NCI-H1092 treated with DMSO at 0.1 percent for 48 hours (cell line): ENCODE data around the gene POLN.

Experiments
- DNase-seq: peaks from one replicate; lab custom pipeline; 2025; lab: John Stamatoyannopoulos, UW

POLN gene

DNA sequence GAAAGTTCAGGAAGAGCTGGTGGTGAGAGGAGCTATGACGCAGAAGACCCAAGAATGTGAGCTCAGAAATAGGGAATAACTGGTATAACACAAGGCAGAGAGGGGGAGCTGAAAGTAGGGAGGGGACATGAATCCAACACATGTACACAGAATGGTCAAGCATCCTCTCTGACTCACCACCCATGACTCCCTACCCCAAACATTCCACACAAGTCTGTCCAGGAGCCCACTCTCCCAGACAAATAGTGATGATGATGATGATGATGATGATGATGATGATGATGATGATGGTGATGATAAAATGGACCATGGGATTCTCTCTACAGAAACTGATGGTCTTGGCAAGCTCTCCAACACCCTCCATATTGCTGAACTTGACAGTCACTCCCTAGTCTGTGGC is 136.4 kb downstream of the POLN start:
- no peak for DNase-seq

GRCh38 chr4:2104556-2105345 is 137.2 kb downstream of the POLN start:
- DNase-seq, result no peak

- no peak for DNase-seq
Observed at GRCh38 chr4:2103843-2104547, 137.9 kb downstream of the POLN start.

DNA sequence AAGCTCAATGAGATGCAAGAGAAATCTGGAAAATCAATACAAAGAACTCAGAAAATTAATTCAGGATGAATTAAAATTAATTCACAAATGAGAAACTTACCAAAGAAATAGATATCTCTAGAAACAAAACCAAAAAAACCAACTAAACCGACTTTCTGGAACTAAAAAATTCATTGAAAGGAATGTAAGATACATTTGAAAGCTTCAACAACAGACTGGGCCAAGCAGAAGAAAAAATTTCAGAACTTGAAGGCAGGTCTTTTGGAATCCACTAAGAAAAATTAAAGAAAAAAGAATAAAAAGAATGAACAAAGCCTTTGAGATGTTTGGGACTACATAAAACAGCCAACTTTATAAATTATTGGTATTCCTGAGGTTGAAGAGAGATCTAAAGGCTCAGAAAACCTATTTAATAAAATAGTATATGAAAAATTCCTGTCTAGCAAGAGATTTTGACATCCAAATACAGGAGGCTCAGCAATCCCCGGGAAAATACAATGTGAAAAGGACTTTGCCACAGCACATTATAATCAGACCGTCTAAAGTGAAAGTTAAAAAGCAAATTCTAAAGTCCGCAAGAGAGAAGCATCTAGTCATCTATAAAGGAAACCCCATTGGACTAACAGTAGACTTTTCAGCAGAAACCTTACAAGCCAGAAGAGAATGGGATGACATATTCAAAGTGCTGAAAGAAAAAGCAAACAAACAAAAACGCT is 138.6 kb downstream of the POLN start:
- no peak for DNase-seq

DNA sequence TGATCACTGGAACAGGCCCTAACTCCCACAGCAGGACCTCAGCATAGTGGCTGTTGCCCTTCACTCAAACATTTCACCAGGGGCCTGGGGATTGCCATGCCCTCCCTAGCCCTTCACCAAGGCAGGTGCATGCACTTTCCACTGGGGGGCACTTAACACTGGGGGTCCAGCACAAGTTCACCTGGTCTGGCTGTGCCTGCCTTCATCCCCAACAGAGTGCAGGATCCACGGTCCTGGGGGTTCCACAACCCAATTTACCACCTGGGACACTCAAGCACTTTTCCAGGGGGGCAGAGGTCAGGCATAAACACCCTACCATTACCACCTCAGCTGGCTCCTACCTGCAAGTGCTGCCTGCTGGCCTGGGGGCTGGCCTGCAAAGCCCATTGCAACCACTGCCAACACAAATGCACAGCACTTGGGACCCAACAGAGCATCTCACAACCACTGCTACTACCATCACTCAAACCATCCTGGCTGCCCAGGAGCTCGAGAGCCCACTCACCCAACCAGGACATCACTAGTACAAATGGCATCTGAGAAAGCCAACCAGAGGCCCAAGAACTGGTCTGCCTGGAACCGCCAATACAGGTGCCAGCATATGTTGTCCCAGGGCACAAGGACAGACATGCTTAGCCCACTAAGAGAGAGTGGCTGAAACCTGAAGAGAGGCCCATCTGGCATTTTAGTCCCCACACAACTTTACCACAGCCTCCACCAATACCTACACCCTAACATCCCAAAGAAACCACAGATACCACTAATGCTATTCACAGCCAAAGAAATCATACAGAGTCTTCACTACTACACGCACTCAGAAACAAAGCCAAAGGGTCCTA is 139.7 kb downstream of the POLN start:
- no peak for DNase-seq

GRCh38 chr4:2101346-2102044 is 140.4 kb downstream of the POLN start:
- no peak for DNase-seq

GRCh38 chr4:2096073-2096609 is 145.8 kb downstream of the POLN start:
- DNase-seq, result no peak

DNA sequence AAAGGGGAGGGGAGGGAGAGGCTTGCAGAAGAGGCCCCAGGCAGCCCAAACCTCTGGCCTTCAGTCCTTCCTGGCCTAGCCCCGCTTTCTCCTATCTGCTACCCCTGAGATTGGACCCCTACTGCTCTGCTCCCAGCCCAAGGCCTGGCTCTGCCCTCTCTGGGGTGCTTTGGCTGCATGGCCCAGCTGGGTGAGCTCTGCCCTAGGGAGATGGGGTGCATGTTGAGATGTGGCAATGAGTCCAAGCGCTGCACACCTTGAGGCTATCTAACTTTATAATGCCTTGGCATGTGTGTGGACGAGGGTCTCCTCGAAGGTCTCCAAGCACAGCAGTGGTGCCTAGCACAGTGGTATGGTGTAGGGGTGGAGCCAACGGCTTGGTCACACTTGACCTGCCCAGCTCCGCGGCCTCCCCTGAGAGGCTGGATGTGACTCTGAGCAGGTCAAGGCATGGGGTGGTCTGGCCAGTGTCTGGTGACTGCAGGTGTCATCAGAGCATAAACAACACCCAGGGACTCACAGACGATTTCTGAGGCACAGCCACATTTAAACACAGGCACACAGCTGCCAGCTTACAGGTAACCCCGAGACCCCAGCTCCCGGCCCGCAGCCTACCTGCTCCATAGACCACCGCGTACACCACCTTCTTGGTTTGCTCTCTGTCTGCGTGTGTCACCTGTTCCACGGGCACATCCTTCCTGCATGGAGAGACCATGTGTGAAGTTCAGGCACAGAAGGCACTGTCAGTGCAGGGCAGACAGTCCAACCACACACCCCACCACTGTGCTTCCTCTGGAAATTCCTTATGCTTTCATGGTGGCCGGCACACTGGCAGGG is 146.5 kb downstream of the POLN start:
- no peak for DNase-seq

- no peak for DNase-seq
Observed at GRCh38 chr4:2094545-2094944, 147.4 kb downstream of the POLN start.

DNA sequence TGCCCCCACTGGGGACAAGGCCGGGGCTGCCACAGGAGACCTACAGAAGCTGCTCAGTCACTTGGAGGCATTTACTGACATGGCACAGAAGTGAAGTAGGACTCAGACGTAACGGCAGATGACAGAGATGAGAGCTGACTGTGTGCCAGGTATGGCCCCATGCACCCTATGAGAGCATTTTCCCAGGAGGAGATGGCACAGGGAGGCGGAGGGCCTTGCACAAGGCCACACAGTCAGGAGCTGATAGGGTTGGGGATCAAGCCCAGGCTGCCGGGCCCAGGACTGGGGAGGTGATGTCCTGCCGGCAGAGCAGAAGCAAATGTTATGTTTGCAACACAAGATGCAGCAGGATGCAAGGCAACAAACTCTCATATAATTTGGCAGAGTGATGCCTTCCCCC is 148.7 kb downstream of the POLN start:
- DNase-seq, result no peak

DNA sequence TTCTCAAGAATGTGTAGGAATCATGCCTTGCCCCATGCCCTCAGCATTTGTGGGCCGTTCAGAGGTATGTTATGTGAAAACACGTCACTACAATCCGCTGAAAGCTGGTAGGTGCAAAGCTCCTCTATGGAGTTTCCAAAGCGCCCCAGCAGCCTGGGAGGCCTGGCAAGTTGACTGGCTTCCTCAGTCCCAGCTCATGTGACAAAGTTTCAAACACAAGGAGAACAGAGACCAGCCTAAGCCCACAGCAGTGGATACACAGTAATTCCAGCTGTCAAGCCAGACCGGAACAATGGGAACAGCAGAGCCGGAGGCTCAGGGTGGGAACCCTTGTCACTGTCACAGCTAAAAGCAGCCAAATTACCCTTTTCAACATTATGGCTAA is 149.3 kb downstream of the POLN start:
- no peak for DNase-seq

DNA sequence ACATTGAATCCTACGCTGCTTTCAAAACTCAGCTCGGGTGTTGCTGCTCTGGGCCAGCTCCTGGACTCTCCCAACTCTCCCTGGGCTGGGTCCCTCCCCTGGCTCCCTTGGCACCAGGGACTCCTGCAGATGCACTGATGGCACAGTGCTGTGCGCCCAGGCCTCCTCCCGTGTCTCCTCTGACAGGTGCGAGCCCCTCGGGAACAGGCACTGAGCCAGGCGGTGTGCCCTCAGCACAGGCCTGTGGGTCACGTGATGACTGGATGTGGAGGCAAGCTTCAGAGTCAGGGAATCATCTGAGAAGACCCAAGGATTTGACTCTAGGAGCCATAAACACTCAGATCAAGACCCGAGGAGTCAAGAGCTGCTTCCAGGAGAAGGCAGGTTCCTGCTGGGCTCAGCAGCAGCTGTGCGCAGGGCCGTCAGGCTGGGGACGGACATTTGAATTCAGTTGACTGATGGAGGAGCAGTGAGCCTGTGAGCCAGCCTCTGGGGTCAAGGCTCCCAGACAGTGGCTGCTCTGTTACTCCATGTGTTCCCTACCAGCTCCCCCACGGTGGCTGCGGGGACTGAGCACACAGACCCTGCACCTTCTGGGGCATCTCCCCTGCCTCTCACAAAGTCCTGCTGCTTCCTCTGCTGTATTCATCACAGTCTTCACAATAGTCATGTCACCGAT is 149.8 kb downstream of the POLN start:
- peak; percentile 39 for DNase-seq

DNA sequence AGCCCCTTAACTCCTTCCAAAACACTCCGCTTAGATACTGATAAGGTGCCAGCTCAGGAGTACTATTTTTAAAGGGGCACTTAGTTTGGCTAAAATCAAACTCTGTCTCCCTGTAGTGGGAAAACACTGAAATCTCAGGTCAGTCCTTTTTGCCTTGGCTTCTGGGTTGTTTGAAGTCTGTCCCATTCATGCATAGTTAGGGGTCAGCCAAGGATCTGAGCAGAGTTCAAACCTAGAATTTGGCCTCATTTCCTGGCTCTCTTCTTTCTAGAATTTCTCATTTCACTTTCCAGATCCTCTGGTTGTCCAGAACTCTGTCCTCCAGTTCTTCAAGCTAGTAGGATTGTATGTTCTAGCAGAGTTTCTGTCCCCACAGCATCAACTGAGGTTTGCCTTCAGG is 151.3 kb downstream of the POLN start:
- no peak for DNase-seq

DNA sequence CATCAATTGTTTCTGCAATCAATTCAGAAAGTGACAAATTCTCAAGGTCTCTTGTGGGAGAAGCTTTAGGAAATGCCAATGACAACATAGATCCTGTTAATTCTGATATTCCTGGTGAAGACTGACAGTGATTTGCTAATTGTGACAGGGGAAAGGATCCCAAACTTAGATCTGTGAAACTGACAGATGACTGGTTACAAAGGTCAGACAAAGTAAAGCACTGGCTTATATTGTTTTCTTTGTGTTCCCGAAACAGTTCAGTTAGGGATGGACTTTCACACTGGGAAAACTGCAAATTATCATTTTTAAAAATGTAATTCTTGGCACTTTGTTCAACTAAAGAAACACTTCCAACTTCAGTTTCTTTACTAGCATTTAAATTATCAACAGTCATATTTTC is 152.7 kb downstream of the POLN start:
- no peak for DNase-seq

DNA sequence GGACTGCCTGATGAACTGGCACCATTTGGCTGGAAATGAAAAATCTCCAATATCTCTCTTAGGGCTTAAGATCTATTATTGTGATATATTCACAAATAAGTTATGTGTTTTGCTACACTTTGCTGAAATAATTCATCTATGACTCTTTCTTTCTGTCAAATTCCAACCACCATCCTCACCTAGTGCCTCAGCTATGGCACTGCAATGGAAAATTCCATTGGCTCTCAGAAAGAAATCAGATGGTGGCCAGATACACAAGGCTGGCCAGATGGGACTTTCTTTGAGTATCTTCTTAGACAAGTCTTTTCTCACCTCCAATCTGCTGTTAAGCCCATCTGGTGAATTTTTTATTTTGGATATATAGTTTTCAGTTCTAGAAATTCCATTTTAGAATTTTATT is 154.8 kb downstream of the POLN start:
- no peak for DNase-seq

DNA sequence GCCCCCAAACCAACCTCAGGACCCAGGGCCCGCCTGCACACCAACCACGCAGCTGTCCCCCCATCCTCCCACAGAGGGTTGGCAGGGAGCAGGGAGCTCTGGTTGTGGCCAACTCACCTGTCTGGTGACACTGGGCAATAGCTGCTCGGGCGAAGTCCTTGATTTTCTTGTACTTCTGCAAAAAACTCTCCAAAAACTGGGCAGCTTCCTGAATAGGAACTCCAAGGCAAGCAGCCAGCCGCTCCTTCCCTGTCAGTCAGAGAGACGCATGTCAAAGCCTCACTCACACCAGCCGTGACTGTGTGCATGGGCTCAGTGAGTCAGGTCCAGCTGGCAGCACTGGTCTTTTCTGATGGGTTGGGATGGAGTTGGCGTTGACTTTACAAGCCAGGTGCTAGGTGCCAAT is 156.4 kb downstream of the POLN start:
- DNase-seq, result no peak

DNA sequence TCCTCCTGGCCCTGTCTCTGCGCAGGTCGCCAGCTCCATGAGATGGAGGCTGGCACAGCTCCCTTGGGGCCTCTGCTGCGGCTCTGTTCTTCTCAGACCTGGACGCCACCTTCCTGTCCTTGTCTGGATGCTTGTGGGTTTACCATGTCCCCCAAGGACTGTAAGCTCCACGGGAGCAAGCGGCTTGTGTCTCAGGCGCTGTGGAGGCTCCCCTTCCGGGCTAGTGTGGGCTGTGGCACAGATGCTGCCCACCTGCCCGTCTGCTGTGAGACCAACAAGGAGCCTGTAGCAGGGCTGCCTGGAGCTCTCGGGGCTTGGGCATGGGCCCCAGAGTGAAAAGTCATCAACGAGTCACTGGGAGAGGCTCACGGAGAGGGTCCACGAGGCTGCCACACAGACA is 157.6 kb downstream of the POLN start:
- no peak for DNase-seq

DNA sequence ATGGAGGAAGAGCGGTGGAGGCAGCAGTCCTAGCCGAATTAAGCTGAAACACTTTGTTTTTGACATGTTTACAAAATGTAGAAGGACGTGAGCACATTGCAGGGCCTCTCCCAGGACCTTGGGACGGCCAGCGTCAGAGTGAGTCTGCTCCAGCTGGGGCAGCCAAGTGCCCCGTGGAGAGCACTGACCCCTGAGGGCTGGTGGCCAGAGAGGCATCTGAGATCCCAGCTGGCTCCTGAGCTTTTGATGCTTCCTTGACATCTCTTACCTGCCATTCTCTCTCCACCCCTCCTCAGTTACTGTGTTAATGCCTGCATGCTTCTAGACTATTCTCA is 158.1 kb downstream of the POLN start:
- DNase-seq, result no peak

- no peak for DNase-seq
Observed at GRCh38 chr4:2083116-2083825, 158.7 kb downstream of the POLN start.
